Heart left ventricle (tissue), 16 donors: ENCODE measurements around the gene HIPK1. TPM values are rescaled to one million over a fixed set of nuclear protein-coding genes. Genes with fewer than 3 reads are reported as not detected.

ENCODE experiments used
- ATAC-seq, 4 donors: fragments of 200-7000 bp; cut with Tn5 transposase; one replicate each; pipeline ENCODE4 v1.9.1; 2020 to 2022; ENCODE audit warnings: moderate library complexity in 4 of 4, mild to moderate bottlenecking in 3 of 4, moderate number of reproducible peaks in 1 of 4
- DNase-seq, 5 donors: peaks; one replicate each; pipeline ENCODE4 v3.0.0-alpha.2; 2020
- H3K27ac ChIP-seq, 12 donors: fragments of 200-600 bp; sonication (generic) in 4 of 12; one replicate each; pipeline versions ENCODE4 v1.5.0 to v1.8.0; 2016 to 2022; ENCODE audit warnings: mild to moderate bottlenecking in 2 of 12
- H3K27me3 ChIP-seq, 9 donors: fragments of 200-600 bp; sonication (generic) in 2 of 9; one replicate each; pipeline versions ENCODE4 v1.5.1 to v1.8.0; 2016 to 2022; ENCODE audit warnings: mild to moderate bottlenecking in 3 of 9
- H3K36me3 ChIP-seq, 9 donors: fragments of 200-600 bp; sonication (generic) in 2 of 9; one replicate each; pipeline versions ENCODE4 v1.5.0 to v1.8.0; 2018 to 2022; ENCODE audit warnings: mild to moderate bottlenecking in 2 of 9
- H3K4me1 ChIP-seq, 12 donors: fragments of 200-600 bp; sonication (generic) in 4 of 12; one replicate each; pipeline versions ENCODE4 v1.5.0 to v1.8.0; 2016 to 2022; ENCODE audit warnings: mild to moderate bottlenecking in 3 of 12
- H3K4me3 ChIP-seq, 12 donors: fragments of 200-600 bp; sonication (generic) in 4 of 12; one replicate each; pipeline versions ENCODE4 v1.5.0 to v1.8.0; 2017 to 2022; ENCODE audit warnings: mild to moderate bottlenecking in 9 of 12, moderate library complexity in 4 of 12
- H3K9me3 ChIP-seq, 12 donors: fragments of 200-600 bp; sonication (generic) in 4 of 12; one replicate each; pipeline versions ENCODE4 v1.5.0 to v1.8.0; 2016 to 2022; ENCODE audit warnings: mild to moderate bottlenecking in 1 of 12
- CTCF ChIP-seq, 12 donors: fragments of 200-600 bp; sonication (generic) in 4 of 12; IDR thresholded peaks; one replicate each; pipeline versions ENCODE4 v1.5.0 to v1.8.0; 2018 to 2022; ENCODE audit warnings: antibody characterized with exemption in 12 of 12, mild to moderate bottlenecking in 5 of 12
- POLR2A ChIP-seq, 2 donors: fragments of 450-650 bp; IDR thresholded peaks; one replicate each; pipeline ENCODE4 v1.6.1; 2017; ENCODE audit warnings: antibody characterized with exemption in 2 of 2, mild to moderate bottlenecking in 2 of 2, moderate library complexity in 2 of 2
- WGBS, 4 donors: extraction: QIAGEN DNeasy Blood & Tissue Kit in 2 of 4; methylation state at CpG; one replicate each; pipeline versions ENCODE4 v1.1.5 to v1.1.7; 2013 to 2018; 5-methylcytosine and 5-hydroxymethylcytosine counted together
- intact Hi-C, 10 donors: fragments of 100-400 bp; cut with DNase I; formaldehyde crosslinking; loops; one replicate each; pipeline versions ENCODE4 v1.11.1 to v1.14.2; 2022
- polyA plus RNA-seq, 2 donors: library from polyadenylated mRNA; stranded (reverse); fragments of 200-250 nt; gene quantifications; one replicate each; pipeline ENCODE4 v1.2.3, GENCODE V29; 2013
- total RNA-seq, 9 donors: library from RNA; depleted of rRNA in 2 of 9; stranded (reverse); fragments of >200 nt in 2 of 9; fragmentation: NEBNext Ultra II Directional in 3 of 9; extraction: Animal tissue kit (Norgen Biotek cat#: 25700) in 3 of 9; gene quantifications; one replicate each; pipeline versions ENCODE4 v1.1.0 to v1.2.4, GENCODE V29; 2016 to 2023
- donor health status: ischemic (EF 13 %, LVEDD 7.1; RV severe dilation, severe dysfunction).
- donor health status: healthy with polysubstance abuse.
- donor health status: DM: no; HTN: yes; CAD: no.
- donor health status: DM: no; HTN: no; CAD: no.
- donor health status: ischemic (EF 25% LVEDD 6.9; RV normal size, moderate dysfunction).
- donor health status: ischemic (EF 25% LVEDD 5.7; RV mildly dilated, moderate dysfunction).
- donor health status: healthy.
- donor health status: DM: yes; HTN: yes; CAD: no.
- donor health status: ischemic (EF 35%, LVEDD 5.7; RV mildly dilated, moderate dysfunction).
- donor health status: nonischemic (EF 11% LVEDD 7.7; RV severe dilation, severe dysfunction).
- donor health status: DM: yes; HTN: yes; CAD: no.
- donor health status: PGD.
- donor health status: ischemic (EF 29% LVEDD 5.4; RV normal size, mild dysfunction).
- donor health status: nonischemic (EF 23%, LVEDD 6.1; RV moderate dilation, normal function).

HIPK1 gene
- total and polyA plus RNA-seq, 11 donors: 7.0 to 102 (median 52.4) TPM

- peaks cover 0 to 53% (median 46%) of the 10 kb centered on the region in 9 donors for H3K36me3 ChIP-seq
- TF ChIP-seq POLR2A (IDR thresholded peaks at IDR 0.05) (peak in 1 of 2 donors; percentile 73), CTCF (IDR thresholded peaks at IDR 0.05) (peak; percentile 52 to 90 (median 72))
- WGBS, 4 donors: 0 to 1% (median 0%) methylated on average over 52 to 67 of the region's 67 CpGs
- DNase-seq (peak; percentile 99), ATAC-seq (peak; percentile 98)
- H3K27me3 ChIP-seq: no peaks in the 10 kb centered on the region
- no peaks in the 10 kb centered on the region for H3K9me3 ChIP-seq
- H3K4me3 ChIP-seq: peak within 1 kb of the TSS; percentile 63 to 94 (median 80)
- intact Hi-C loops: loop anchor here in 9 of 10 donors (1.0 to 10.0 kb wide), 11 partner anchors 24 to 760 kb away; partner anchors contain the start of genes HIPK1 (in 8 of the 9), PHTF1 (in 3 of the 9) and RSBN1 (in 3 of the 9)
- peaks cover 0 to 43% (median 19%) of the 10 kb centered on the region in 12 donors for H3K4me1 ChIP-seq
- H3K27ac ChIP-seq: peak within 1 kb of the TSS; percentile 59 to 97 (median 92)
These were observed 24.3 kb upstream of the HIPK1 start, which contains the start of the genes AP4B1 and DCLRE1B for GRCh38 chr1:113904674-113905434. TSS of gene AP4B1 (minus strand) at chr1:113904799. CDS start at chr1:113904717, 82 bp downstream. TSS of gene DCLRE1B (plus strand) at chr1:113905326. CDS start at chr1:113905587, 261 bp downstream.

GRCh38 chr1:113905435-113905861 is 23.7 kb upstream of the HIPK1 start:
- peak in 1 of 4 donors; percentile 0 for ATAC-seq

GRCh38 chr1:113912594-113913311 is 16.4 kb upstream of the HIPK1 start:
- DNase-seq (peak; percentile 45 to 66 (median 54)), ATAC-seq (peak; percentile 80 to 91 (median 86))
- Histone ChIP-seq H3K36me3 (peaks cover 0 to 50% (median 39%) of the 10 kb centered on the region in 9 donors), H3K27ac (peak overlapping the region; percentile 51 to 89 (median 72)), H3K9me3 (no peaks in the 10 kb centered on the region), H3K27me3 (no peaks in the 10 kb centered on the region), H3K4me3 (peak overlapping the region in 2 of 12 donors; percentile 3 to 21), H3K4me1 (peaks cover 3 to 18% (median 14%) of the 10 kb centered on the region in 12 donors)
- TF ChIP-seq POLR2A (IDR thresholded peaks at IDR 0.05) (no peak), CTCF (IDR thresholded peaks at IDR 0.05) (no peak)
- WGBS, 4 donors: 17 to 25% (median 21%) methylated on average over 6 of the region's 6 CpGs
- intact Hi-C loops: loop anchor here in 2 of 10 donors (1.0 to 2.0 kb wide), 2 partner anchors 14 to 17 kb away; partner anchors contain the start of gene HIPK1 (in 1 of the 2)

More at GRCh38 chr1:113905435-113905861, 23.7 kb upstream of the HIPK1 start:
- TF ChIP-seq POLR2A (IDR thresholded peaks at IDR 0.05) (no peak), CTCF (IDR thresholded peaks at IDR 0.05) (peak in 1 of 12 donors; percentile 2)
- Histone ChIP-seq H3K4me3 (peak overlapping the region; percentile 54 to 94 (median 80)), H3K4me1 (peaks cover 0 to 43% (median 19%) of the 10 kb centered on the region in 12 donors), H3K27me3 (no peaks in the 10 kb centered on the region), H3K27ac (peak overlapping the region in 11 of 12 donors; percentile 81 to 97 (median 93)), H3K9me3 (no peaks in the 10 kb centered on the region), H3K36me3 (peaks cover 0 to 53% (median 46%) of the 10 kb centered on the region in 9 donors)
- intact Hi-C loops: loop anchor here in 9 of 10 donors (1.0 to 10.0 kb wide), 8 partner anchors 23 to 761 kb away; partner anchors contain the start of genes HIPK1 (in 8 of the 9), PHTF1 (in 2 of the 9) and RSBN1 (in 1 of the 9)
- WGBS, 4 donors: 0 to 1% (median 0%) methylated on average over 17 of the region's 17 CpGs
- peak in 2 of 5 donors; percentile 40 to 62 for DNase-seq
